Spleen (tissue), 7 donors: Measurements from ENCODE around the gene C9.

Experiments
- CTCF ChIP-seq, 11 experiments: fragments of 200-600 bp in 7 of 11; fragments of 450-650 bp in 4 of 11; sonication (generic) in 4 of 11; IDR thresholded peaks in 8 of 11; conservative IDR thresholded peaks in 3 of 11; 1 replicate in 7 of 11; 2 replicates in 4 of 11; pipeline versions ENCODE4 v1.4.0 to v1.8.0; 2016 to 2021; ENCODE audit warnings: antibody characterized with exemption in 11 of 11, inconsistent platforms in 4 of 11, mild to moderate bottlenecking in 1 of 11
- POLR2AphosphoS5 ChIP-seq, 3 donors: sonication (generic); formaldehyde crosslinking; IDR thresholded peaks; one replicate each; pipeline ENCODE4 v1.5.1; 2017; ENCODE audit warnings: antibody characterized with exemption in 3 of 3
- donor health status: DM: no; HTN: no; CAD: no; lungs with moderate emphysema.
- donor health status: DM: no; HTN: no; CAD: no.
- donor health status: DM: no; HTN: no; CAD: no.

DNA sequence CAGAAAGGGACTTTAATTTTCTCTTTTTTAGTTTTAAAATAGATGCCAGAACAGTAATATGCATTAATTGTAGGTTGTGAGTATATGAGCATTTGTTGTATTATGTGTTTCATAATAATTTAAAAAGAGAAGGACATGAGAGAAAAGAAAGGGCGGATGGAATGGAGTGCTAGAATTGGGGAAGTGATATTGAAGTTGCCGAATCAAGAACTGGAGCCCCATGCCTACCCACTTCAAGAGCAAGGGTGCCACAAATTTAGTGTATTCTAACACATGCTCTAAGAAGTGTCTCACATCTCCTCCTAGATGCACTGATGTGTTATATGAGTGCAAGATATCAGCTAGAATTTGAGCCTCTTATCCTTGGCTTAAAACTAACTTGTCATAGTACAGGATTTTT lies 101.3 kb downstream of the C9 start:
- TF ChIP-seq CTCF (IDR thresholded peaks at IDR 0.05 in 8 of 11, conservative IDR thresholded peaks at IDR 0.05 in 3 of 11) (no peak), POLR2AphosphoS5 (IDR thresholded peaks at IDR 0.05) (no peak)
